GM18519 (cell line): ENCODE measurements around the gene RNASE13.

Experiments used
- ATAC-seq: cut with Tn5 transposase; IDR thresholded peaks from one replicate; pipeline ENCODE4 v1.9.1; 2021; ENCODE audit warnings: mild to moderate bottlenecking, moderate library complexity; ENCODE audit not compliant: unreplicated experiment, low FRiP score

Gene RNASE13

GRCh38 chr14:21066882-21067502 lies 32.4 kb upstream of the RNASE13 start:
- ATAC-seq = no peak

GRCh38 chr14:21063479-21063878 lies 28.9 kb upstream of the RNASE13 start:
- ATAC-seq = no peak

GRCh38 chr14:21061347-21061668 lies 26.7 kb upstream of the RNASE13 start:
- ATAC-seq = no peak

GRCh38 chr14:21060614-21061346 lies 26.2 kb upstream of the RNASE13 start:
- ATAC-seq = no peak

- no peak for ATAC-seq
Measured at GRCh38 chr14:21059842-21060613, 25.4 kb upstream of the RNASE13 start.

GRCh38 chr14:21058903-21059302 lies 24.3 kb upstream of the RNASE13 start:
- no peak for ATAC-seq

GRCh38 chr14:21057803-21058675 lies 23.4 kb upstream of the RNASE13 start, which contains the start of gene RNASE8:
RNASE8 (plus strand) TSS chr14:21057822; CDS start chr14:21057893, 71 bp downstream.
- ATAC-seq = no peak

- no peak for ATAC-seq
Measured at GRCh38 chr14:21056520-21057163, 22.0 kb upstream of the RNASE13 start.

- no peak for ATAC-seq
Measured at GRCh38 chr14:21055432-21056117, 21.0 kb upstream of the RNASE13 start.

- ATAC-seq = no peak
Measured at GRCh38 chr14:21054768-21055145, 20.1 kb upstream of the RNASE13 start.

- no peak for ATAC-seq
Measured at GRCh38 chr14:21054123-21054767, 19.6 kb upstream of the RNASE13 start.

- ATAC-seq = no peak
Measured at GRCh38 chr14:21053184-21054122, 18.8 kb upstream of the RNASE13 start.

GRCh38 chr14:21050597-21050996 lies 16.0 kb upstream of the RNASE13 start:
- ATAC-seq = no peak

- no peak for ATAC-seq
Measured at GRCh38 chr14:21049271-21049673, 14.7 kb upstream of the RNASE13 start.

GRCh38 chr14:21048638-21049037 lies 14.0 kb upstream of the RNASE13 start:
- ATAC-seq = no peak

- no peak for ATAC-seq
Measured at GRCh38 chr14:21047378-21047781, 12.8 kb upstream of the RNASE13 start.

GRCh38 chr14:21043974-21044618 lies 9.5 kb upstream of the RNASE13 start:
- ATAC-seq = no peak
